ENCODE measurements around the gene MSI2. TPM values are rescaled to one million over a fixed set of nuclear protein-coding genes. Genes with fewer than 3 reads are reported as not detected.

Gene MSI2
- total and polyA plus RNA-seq, 9 of the 15 experiments (the other 6 are each of a cell fraction or from before 2014, with no cell fraction given): 4.6 to 61.8 (median 42.4) TPM

DNA sequence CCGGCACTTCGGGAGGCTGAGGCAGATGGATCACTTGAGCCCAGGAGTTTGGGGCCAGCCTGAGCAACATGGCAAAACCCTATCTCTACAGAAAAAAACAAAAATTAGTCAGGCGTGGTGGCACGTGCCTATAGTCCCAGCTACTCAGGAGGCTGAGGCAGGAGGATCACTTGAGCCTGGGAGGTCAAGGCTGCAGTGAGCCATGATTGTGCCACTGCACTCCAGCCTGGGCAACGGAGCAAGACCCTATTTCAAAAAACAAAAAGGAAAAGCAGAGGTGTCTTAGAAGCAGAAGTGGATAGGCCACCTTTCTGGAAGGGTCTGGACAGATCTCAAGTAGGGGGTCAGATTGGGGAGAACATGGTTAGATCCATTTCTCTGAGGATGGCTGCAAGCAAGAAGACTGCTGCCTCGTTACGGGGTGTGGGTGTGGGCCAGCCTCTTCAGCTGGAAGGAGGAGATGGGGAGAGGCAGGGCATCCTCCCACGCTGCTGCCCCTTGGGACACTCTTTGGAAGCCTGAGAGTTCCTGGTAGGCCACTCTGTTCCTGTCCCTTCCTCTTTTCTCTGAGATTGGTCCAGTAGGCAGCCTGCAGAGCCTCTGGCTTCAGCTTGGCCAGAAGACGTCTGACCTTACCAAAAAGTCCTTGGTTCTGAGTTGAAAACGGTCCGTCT, 208.0 kb downstream of the MSI2 start:
- Histone ChIP-seq H3K27me3 (ENCODE audit: control insufficient read depth in 2 of 2, insufficient read depth in 2 of 2, low read length in 2 of 2) (no peaks in the 10 kb centered on the region), H3K4me1 (replicated peaks in 1 of 2; ENCODE audit: control insufficient read depth in 2 of 2, insufficient read depth in 2 of 2, low read length in 2 of 2) (peaks cover 3 to 14% of the 10 kb centered on the region in 2 experiments; a peak in 4 of 5 replicates), H3K9ac (ENCODE audit: insufficient read depth in 1 of 2, low read depth in 2 of 2, low read length in 2 of 2) (no peak overlapping the region), H3K27ac (ENCODE audit: extremely low read depth, low read depth, low read length) (no peak overlapping the region), H3K79me2 (ENCODE audit: control insufficient read depth, insufficient read depth, low read length) (peaks cover 5% of the 10 kb centered on the region; the same call in 2 of the 3 replicates), H3K4me3 (no peak overlapping the region), H3K36me3 (ENCODE audit: control insufficient read depth, insufficient read depth, low read length) (no peaks in the 10 kb centered on the region), H3K9me1 (ENCODE audit: control insufficient read depth, insufficient read depth, low read length) (peaks cover 3% of the 10 kb centered on the region), H3K4me2 (ENCODE audit: insufficient read depth, low read length) (no peak overlapping the region), H2AFZ (ENCODE audit: low read depth, low read length) (no peak overlapping the region), H3K9me3 (replicated peaks; ENCODE audit: control insufficient read depth, insufficient read depth, low read depth, low read length) (no peaks in the 10 kb centered on the region), H4K20me1 (replicated peaks; ENCODE audit: control insufficient read depth, insufficient read depth, low read length) (no peaks in the 10 kb centered on the region; the same call in 1 of the 2 replicates)
- intact Hi-C loops (cut with micrococcal nuclease) (no loop called here), in situ Hi-C loops (cut with MboI) (no loop called here)
- no TSS peak for BruUV-seq (replicated peaks)
- FAIRE-seq: no peak
- CTCF ChIA-PET (ENCODE audit: low intra/inter-chr PET ratio): no interaction called here
- no peak for DNase-seq (ENCODE audit: extremely low read depth in 1 of 4, low spot score in 3 of 4)
- POLR2A ChIA-PET: interaction anchor here (0.7 to 1.3 kb wide), 2 partner anchors 13 to 101 kb away, joined by 3 read pairs; no protein-coding TSS in a partner anchor
- no peak for ATAC-seq
- 90% methylated on average over 11 of the region's 11 CpGs for WGBS (ENCODE audit: insufficient coverage, low coverage, missing lambda C conversion rate)
- TF ChIP-seq, protein P1, sequence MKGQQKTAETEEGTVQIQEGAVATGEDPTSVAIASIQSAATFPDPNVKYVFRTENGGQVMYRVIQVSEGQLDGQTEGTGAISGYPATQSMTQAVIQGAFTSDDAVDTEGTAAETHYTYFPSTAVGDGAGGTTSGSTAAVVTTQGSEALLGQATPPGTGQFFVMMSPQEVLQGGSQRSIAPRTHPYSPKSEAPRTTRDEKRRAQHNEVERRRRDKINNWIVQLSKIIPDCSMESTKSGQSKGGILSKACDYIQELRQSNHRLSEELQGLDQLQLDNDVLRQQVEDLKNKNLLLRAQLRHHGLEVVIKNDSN (CRISPR knock-in tag; IDR thresholded peaks at IDR 0.05): no peak
- TF ChIP-seq KAT2B (IDR thresholded peaks at IDR 0.05; ENCODE audit: low read depth, low read length): no peak
- no peak for TF ChIP-seq ZNF174 (CRISPR knock-in tag; IDR thresholded peaks at IDR 0.05)
- TF ChIP-seq, protein P2, sequence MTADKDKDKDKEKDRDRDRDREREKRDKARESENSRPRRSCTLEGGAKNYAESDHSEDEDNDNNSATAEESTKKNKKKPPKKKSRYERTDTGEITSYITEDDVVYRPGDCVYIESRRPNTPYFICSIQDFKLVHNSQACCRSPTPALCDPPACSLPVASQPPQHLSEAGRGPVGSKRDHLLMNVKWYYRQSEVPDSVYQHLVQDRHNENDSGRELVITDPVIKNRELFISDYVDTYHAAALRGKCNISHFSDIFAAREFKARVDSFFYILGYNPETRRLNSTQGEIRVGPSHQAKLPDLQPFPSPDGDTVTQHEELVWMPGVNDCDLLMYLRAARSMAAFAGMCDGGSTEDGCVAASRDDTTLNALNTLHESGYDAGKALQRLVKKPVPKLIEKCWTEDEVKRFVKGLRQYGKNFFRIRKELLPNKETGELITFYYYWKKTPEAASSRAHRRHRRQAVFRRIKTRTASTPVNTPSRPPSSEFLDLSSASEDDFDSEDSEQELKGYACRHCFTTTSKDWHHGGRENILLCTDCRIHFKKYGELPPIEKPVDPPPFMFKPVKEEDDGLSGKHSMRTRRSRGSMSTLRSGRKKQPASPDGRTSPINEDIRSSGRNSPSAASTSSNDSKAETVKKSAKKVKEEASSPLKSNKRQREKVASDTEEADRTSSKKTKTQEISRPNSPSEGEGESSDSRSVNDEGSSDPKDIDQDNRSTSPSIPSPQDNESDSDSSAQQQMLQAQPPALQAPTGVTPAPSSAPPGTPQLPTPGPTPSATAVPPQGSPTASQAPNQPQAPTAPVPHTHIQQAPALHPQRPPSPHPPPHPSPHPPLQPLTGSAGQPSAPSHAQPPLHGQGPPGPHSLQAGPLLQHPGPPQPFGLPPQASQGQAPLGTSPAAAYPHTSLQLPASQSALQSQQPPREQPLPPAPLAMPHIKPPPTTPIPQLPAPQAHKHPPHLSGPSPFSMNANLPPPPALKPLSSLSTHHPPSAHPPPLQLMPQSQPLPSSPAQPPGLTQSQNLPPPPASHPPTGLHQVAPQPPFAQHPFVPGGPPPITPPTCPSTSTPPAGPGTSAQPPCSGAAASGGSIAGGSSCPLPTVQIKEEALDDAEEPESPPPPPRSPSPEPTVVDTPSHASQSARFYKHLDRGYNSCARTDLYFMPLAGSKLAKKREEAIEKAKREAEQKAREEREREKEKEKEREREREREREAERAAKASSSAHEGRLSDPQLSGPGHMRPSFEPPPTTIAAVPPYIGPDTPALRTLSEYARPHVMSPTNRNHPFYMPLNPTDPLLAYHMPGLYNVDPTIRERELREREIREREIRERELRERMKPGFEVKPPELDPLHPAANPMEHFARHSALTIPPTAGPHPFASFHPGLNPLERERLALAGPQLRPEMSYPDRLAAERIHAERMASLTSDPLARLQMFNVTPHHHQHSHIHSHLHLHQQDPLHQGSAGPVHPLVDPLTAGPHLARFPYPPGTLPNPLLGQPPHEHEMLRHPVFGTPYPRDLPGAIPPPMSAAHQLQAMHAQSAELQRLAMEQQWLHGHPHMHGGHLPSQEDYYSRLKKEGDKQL (CRISPR knock-in tag; IDR thresholded peaks at IDR 0.05; ENCODE audit: borderline replicate concordance): no peak
- TF ChIP-seq, protein P3, sequence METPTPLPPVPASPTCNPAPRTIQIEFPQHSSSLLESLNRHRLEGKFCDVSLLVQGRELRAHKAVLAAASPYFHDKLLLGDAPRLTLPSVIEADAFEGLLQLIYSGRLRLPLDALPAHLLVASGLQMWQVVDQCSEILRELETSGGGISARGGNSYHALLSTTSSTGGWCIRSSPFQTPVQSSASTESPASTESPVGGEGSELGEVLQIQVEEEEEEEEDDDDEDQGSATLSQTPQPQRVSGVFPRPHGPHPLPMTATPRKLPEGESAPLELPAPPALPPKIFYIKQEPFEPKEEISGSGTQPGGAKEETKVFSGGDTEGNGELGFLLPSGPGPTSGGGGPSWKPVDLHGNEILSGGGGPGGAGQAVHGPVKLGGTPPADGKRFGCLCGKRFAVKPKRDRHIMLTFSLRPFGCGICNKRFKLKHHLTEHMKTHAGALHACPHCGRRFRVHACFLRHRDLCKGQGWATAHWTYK (CRISPR knock-in tag; IDR thresholded peaks at IDR 0.05): no peak
- no peak for TF ChIP-seq NFE2L1 (tag; IDR thresholded peaks at IDR 0.05; ENCODE audit: borderline replicate concordance, low read depth)
- TF ChIP-seq, protein P4, sequence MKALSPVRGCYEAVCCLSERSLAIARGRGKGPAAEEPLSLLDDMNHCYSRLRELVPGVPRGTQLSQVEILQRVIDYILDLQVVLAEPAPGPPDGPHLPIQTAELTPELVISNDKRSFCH (CRISPR knock-in tag; IDR thresholded peaks at IDR 0.05): no peak
- TF ChIP-seq, protein P4 (tag; IDR thresholded peaks at IDR 0.05): no peak
- TF ChIP-seq, protein P5, sequence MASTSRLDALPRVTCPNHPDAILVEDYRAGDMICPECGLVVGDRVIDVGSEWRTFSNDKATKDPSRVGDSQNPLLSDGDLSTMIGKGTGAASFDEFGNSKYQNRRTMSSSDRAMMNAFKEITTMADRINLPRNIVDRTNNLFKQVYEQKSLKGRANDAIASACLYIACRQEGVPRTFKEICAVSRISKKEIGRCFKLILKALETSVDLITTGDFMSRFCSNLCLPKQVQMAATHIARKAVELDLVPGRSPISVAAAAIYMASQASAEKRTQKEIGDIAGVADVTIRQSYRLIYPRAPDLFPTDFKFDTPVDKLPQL (IDR thresholded peaks at IDR 0.05; ENCODE audit: extremely low read depth, insufficient read length): no peak

Measured in K562 (cell line).